NCI-H748 treated with DMSO at 0.1 percent for 48 hours (cell line): ENCODE measurements around the gene ZMIZ1.

Source experiments
- DNase-seq: peaks from one replicate; lab custom pipeline; 2025; lab: John Stamatoyannopoulos, UW

ZMIZ1 gene

DNA sequence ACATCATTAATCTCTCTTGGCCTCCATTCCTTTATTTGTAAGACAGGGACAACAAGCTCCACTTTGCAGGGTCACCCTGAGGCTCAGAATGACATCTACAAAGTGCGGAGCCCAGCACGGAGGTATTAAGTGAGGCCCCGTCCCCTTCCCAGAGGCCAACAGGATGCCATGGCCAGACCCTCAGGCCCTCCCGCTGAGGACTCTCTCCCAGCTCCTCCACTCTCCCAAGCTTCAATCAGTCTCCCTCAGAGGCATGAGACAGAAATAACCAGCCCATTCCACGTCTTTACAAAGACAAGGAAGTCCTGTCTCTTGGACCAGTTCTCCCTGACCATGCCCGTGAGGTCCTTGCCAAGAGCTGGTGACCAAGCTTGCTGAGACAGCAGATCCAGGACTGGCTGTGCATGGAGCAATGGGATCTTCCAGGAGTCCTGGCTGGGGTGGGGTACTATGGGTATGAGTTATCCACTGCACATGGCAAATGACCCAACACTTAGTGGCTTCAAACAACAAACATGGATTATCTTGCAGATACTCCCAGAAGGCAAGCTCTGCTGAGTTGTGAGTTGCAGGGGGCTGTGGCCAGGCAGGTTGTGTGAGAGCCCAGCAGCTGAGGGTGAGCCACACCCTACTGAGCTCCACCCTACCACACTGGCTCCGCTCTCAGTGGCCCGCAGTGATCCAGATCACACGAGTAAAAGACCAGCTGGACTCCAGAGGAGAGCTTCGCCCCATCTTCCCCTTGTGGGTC is 274.2 kb downstream of the ZMIZ1 start:
- DNase-seq = no peak

DNA sequence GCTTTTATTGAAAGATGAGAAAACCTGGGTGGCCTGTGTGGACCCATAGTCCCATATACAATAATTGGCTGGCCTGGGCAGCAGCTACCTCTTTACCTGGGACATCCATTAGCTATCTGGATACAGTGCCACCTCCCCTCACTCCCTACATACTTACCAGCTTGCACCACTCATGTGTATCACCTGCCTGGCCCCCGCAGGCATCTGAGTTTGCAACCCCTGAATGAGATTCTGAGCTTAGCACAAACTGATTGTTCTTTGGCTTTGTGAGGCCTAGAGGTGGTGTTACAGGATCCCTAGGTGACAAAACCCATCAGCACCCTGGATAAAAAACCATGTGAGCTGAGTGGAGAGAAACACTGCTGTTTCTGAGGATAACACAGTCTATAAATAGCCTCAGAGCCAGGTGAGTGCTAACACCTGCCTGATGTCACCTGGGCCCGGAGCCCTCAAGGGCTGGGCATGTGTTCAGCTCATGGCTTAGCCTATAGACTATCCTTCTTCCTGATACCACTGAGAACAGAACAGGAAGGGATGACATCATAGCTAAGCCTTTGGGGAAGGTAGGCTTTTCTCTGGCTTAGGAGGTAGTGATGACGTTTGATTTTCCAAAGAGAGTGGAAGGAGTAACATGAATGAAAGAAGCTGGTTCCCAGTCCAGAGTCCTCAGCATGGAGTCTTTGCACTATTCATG is 275.9 kb downstream of the ZMIZ1 start:
- no peak for DNase-seq

DNA sequence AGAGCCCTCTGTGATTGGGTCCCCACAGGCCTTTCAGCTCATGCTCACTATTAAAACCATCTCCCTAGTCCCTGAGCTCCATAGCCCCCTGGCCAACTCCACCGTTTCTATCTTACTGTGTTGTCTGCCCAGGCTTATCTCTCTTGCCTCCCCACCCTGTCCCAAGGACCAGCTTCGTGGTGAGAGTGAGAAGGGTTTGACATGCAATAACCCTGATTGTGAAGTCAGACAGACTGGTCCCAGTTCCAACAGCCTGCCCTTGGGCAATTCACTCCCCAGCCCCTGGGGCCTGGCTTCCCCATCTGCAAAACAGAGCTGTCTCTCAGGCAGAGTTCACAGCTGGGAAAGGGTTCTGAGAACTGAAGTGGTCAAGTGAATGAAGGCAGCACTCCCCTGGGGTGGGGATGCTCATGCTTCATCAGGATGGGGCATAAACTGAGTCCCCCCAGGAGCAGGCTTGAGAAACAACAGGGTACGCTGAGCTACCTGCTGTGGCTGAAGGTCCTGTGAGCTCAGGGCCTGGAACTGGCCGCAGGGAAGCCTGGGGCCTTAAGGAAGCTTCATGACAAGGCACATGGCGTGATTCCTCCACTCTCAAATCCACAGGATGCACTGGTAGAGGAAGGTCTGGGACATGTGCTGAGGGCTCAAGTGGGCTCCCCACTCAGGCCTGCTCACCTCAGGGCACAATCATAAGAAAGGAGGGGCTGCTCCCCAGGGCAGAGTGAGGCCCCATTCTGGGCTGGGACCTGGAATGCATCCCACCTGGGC is 276.7 kb downstream of the ZMIZ1 start:
- no peak for DNase-seq

DNA sequence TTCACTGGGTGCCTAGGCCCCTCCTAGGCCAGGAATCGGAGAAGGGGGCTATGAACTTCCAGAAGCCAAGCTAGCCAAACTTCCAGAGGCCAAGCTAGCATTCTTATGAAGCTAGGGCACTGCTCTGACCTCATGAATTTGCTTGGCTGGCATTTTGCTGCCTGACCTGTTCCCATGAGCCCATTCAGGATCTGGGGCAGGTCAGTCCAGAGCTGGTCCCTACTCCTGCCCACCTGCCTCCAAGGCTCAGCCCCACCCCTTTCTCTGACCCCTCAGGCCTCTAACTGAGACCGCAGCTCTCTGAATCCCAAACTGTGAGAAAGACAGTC is 277.2 kb downstream of the ZMIZ1 start:
- DNase-seq = no peak

DNA sequence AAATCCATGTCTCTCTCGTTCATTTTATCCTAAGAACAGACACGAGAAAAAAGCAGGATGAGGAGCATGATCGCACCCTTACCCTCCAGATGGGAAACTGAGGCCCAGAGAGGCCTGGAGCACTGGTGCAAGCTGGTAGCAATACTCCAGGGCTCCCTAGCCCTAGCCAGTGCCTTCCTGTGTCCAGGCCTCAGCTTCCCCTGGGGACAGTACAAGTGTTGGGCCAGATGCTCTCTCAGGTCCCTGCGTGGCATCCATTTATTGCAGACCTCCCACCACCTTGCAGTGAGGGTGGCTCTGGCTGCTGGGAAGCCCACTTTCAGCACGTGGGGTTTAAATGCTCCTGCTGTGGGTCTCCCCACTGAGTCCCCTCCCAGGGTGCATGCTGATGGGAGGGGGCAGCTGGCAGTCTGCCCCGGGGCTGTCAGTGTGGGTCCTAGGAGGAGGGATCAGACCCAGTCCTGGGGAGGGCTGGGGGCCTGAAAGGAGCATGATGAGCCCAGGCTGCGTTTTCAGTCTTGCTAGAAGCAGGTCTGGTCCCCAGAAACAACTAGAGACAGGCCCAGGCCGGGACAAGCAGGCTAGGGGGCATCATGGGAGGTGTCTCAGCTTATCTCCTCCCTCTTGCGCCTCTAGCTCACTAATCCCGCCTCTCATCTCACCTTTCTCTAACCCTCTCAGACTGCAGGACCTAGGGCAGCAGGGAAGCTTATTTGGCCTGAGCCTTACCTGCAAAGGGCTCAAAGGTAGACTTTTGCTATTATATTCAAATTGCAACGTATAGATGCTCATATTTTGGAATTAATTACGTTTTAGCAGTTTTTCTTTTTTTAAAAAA is 277.8 kb downstream of the ZMIZ1 start:
- no peak for DNase-seq

DNA sequence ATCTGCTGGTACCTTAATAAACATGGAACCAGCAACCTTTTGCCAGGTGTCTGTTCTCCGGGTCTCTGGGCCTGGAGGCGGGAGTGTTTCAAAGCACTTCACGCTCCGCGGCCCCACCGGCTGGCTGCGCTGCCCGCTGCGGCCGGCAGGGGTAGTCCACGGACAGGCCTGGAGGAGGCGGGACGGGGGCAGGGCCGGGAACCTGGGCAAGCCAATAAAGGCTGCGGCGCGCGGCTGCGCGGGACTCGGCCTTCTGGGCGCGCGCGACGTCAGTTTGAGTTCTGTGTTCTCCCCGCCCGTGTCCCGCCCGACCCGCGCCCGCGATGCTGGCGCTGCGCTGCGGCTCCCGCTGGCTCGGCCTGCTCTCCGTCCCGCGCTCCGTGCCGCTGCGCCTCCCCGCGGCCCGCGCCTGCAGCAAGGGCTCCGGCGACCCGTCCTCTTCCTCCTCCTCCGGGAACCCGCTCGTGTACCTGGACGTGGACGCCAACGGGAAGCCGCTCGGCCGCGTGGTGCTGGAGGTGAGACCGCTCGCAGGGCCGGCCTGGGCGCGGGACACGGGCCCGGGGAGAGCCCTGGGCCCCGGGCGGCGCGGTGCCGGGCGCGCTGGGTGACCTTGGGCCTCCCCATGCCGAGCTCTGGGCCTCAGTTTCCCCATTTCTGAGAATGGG is 278.6 kb downstream of the ZMIZ1 start, which contains the start of gene PPIF:
PPIF (plus strand) TSS at position 244 of the 668 bp plus-strand sequence; CDS start at position 324, 80 bp downstream.
- peak; percentile 36 for DNase-seq

DNA sequence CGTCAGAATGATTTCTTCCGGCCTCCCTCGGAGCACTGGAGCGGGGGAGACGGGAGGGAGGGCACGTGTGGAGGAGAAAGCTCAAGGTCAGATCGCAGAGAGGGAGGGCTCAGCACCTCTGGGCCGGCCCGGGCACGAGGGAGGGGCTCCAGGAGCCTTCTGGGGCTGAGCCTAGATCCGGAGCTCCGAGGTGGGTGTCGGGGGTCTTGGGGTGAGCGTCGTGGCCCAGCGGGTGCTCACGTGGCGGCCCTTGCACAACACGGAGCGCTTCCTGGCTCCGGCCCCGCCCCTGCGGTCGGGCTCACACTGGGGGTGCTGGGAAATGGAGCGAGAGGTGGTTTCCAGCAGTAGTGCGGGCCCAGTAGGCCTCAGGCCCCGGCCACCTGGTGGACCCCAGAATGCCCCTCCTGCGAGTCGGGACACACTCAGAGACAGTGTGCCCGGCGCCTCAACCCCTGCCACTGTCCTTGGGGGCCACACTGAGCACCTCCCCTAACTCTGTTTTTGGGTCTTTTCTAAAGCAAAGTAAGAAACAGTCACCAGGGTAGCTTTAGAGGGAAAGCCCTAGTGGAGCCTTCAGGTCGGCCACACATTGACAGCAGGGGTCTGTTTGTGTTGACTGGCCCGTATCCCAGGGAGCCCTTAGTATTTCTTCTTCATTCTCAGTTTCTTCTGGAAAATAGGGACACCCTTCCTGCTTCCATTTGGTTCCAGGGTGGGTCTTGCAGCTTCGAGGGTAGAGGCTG is 279.3 kb downstream of the ZMIZ1 start:
- DNase-seq = no peak

DNA sequence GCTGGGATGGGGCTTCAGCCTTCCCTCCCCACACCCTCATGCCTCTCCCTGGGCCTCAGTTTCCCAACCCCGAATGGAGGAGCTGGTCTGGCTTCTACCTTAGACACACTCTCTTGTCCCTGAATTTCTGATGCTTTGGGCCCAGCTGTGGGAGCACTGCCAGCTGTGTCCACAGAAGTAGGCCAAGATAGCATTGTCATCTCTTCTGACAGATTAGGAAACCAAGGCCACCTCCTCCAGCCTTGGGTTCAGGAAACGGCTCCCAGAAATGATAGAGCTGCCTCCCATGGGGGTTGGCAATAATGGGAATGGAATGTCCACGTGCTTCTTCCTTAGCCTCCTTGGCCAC is 279.8 kb downstream of the ZMIZ1 start:
- no peak for DNase-seq

DNA sequence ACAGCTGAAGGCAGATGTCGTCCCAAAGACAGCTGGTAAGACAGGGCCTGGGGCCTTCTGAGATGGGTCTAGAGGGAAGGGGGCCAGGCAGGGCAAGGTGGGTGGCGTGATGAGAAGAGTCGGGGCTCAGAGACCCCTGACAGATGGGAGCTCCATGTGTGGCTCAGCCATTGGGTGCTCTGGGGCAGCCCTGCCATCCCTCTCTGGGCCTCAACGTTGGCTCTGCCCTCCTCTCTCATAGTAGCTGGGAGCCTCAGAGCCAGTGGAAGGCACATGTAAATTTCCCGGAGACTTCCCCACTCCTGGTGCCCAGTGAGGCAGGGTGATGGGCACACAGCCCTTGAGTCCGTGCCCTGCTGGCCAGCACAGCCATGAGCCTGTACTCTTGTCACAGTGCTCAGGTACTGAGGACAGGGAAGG is 280.3 kb downstream of the ZMIZ1 start:
- no peak for DNase-seq

DNA sequence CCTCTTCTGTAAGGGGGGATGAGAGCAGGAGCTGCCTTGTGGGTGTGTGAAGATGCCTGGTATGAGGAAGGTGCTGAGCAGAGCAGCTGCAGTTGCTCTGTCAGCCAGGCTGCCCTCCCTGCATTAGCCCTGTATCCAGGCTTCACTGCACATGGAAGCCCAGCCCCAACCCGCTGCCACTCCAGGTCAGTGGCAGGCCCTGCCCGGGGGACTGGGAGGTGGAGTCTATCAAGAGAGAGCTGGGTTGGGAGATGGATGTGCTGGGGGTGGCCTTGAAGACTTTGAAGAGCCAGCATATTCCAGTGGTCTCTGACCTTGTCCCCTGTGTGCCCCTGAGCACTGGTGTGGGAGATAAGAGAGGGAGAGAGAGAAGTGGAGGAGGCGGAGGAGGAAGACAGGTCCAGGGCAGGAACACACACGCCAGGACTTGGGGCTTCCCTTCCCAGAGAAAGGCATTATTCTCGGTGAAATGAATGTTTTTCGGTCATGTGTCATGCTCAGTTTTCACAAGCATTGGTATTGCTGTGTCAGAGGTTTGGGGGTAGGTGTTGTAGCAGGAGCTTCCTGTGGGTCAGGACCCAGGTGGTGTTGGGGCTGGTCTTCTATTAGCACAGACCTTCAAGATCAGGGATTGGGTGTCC is 281.1 kb downstream of the ZMIZ1 start:
- DNase-seq = no peak

DNA sequence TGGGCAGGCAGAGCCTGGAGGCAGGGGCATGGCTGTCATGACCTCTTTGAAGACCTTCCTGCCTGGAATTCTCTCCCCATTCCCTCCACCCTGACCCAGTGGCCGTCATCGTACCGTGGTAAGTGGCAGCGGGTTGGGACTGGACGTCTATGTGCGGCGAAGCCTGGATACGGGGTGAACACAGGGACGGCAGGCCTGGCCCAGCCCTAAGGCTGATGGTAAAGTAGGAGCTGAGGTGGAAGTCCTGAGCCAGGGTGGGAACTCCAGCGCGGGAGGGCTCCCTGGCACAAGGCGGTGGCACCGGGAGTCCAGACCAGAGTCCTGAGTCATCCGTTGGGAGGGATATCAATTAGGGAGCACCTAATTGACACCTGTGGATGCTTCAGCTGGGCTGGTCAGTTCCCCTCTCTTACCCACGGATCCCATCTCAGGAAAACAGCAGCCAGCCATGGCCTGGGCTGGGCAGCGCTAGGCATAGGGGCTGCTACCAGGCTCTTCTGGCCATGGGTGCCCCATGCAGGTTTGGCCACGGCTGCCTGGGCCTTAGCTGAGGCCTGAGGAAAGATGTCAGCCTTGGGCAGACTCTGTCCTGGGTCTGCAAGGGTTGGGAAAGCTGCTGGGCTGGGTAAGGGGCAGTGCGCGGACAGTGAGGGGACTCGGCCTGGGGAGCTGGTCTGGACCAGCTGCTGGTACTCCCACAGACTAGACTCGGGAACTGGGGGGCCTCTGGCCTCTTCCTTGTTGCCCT is 281.8 kb downstream of the ZMIZ1 start:
- no peak for DNase-seq

DNA sequence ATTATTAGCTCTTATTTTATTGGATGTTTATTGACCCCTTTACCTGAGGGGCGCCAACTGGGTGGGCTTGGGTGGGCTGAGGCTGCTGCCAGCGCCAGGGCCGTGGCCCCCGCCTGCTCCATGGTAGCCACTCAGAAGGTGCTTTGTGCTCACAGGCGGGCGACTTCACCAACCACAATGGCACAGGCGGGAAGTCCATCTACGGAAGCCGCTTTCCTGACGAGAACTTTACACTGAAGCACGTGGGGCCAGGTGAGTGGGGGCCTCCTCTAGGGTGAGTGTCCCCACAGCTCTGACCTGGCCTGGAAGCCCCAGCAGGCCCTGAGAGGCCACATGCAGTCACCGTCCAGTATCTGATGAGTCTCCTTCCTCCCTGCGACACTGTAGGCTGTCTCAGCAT is 282.6 kb downstream of the ZMIZ1 start:
- no peak for DNase-seq

DNA sequence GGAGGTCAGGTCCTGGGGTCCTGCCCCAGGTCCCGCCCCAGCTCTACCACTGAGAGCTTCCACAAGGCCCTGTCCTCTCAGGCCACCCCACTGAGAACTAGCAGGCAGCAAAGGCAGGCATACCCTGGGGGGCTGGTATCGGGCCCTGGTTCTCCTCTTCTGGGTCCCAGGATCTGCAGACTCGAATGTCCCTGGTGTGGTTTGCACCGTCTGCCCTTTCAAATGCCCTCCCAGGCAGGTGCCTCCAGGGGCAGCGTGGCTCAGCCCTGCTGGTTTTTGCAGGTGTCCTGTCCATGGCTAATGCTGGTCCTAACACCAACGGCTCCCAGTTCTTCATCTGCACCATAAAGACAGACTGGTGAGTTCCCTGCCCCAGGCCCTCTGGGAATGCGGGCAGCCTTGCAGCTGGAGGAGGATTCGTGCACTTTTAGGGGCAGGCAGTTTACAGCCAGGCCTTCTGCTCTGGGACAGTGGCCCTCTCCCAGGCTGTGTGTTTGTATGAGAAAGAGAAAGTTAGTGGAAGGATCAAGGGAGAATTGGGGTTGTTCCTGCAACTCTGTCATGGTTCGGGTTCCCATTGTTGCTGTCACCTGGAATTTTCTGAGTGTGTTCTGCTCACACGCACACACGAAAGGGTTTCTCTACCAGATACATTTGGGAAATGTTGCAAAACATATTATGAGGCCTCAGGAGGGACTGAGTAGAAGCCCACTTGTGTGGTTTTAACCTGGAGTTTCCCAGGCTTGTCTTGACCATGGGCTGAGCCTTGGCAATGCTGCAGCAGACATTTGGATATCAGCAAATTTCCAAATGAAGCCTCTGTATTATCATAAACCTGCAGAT is 283.5 kb downstream of the ZMIZ1 start:
- DNase-seq = no peak

DNA sequence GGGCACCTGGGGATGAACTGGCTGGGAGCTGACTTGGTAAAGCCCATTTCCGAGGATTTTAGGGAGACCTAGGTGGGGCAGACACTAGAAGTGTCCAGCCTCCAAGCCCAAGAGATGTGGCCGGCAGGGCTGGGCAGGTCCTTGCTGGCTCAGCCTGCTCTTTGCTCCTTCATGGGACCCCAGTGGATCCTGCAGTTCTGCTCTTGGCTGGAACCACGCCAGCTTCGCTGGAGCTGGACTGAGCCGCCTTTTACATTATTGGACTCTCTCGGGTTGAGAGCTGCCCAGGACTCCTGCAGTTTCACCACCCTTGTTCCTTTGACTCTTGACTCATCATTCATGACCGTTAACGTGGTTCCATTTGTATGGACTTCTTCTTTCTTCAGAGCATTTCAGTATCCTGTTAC is 284.2 kb downstream of the ZMIZ1 start:
- no peak for DNase-seq

DNA sequence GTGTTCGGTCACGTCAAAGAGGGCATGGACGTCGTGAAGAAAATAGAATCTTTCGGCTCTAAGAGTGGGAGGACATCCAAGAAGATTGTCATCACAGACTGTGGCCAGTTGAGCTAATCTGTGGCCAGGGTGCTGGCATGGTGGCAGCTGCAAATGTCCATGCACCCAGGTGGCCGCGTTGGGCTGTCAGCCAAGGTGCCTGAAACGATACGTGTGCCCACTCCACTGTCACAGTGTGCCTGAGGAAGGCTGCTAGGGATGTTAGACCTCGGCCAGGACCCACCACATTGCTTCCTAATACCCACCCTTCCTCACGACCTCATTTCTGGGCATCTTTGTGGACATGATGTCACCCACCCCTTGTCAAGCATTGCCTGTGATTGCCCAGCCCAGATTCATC is 285.0 kb downstream of the ZMIZ1 start:
- DNase-seq = no peak

DNA sequence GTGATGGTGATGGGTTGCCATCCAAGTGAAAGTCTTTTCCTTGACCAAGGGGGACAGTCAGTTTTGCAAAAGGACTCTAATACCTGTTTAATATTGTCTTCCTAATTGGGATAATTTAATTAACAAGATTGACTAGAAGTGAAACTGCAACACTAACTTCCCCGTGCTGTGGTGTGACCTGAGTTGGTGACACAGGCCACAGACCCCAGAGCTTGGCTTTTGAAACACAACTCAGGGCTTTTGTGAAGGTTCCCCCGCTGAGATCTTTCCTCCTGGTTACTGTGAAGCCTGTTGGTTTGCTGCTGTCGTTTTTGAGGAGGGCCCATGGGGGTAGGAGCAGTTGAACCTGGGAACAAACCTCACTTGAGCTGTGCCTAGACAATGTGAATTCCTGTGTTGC is 285.4 kb downstream of the ZMIZ1 start:
- DNase-seq = no peak

DNA sequence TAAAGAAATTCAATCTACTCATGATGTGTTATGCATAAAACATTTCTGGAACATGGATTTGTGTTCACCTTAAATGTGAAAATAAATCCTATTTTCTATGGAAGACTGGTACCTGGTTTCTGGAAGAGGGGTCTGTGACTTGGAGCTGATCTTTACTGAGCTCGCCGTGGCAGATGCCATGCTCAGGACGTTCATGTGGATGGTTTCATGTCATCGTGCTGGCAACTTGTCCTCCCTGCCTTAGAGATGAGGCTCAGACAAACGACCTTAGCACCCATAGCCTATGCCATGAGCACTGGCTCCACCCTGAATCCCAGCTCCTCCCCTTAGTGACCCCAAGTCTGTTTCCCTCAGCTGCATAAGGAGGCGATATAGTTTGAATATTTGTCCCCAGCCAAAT is 285.8 kb downstream of the ZMIZ1 start:
- DNase-seq = no peak

DNA sequence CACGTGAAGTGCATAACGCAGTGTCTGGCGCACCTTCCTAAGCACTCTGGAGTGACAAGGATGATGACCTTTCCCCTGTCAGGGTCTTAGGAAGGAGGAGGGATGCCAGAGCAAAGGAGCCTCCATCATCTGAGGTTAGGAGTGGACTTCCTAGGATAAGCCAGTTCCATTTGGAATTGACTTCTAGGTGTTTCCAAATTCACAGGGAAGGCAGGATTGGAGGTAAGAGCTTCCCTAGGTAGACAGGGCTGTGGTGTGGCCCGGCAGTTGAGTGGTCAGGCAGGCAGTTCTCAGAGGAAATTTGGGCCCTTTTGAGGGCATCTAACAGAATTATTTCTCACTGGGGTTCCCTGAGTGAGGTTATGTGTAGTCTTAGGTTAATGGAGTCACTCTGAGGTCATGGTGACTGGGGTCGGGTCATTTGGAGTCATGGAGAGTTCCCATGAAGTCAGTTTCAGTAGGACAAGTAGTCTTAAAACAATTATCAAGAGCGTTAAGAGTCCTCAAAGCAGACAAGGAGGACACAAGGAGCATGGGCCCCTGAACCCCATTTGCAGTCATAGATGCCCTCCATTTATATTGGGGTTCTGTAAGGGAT is 286.8 kb downstream of the ZMIZ1 start:
- no peak for DNase-seq
